Keratinocyte (primary cell): ENCODE measurements around the gene TSSK1B.

Experiments used
- CTCF ChIP-seq, 3 experiments: IDR thresholded peaks in 1 of 3; conservative IDR thresholded peaks in 1 of 3; optimal IDR thresholded peaks in 1 of 3; 2 replicates in 2 of 3; 3 replicates in 1 of 3; pipeline versions ENCODE3 to v1.5.1; 2011; ENCODE audit warnings: low read length in 3 of 3, mild to moderate bottlenecking in 3 of 3, moderate library complexity in 2 of 3, control low read depth in 1 of 3, inconsistent platforms in 1 of 3; ENCODE audit not compliant: insufficient read depth in 2 of 3; ENCODE audit errors: extremely low read depth in 1 of 3
- EZH2 ChIP-seq: IDR thresholded peaks from one replicate; pipeline ENCODE4 v1.6.1; 2012; ENCODE audit warnings: inconsistent platforms, mild to moderate bottlenecking, low read length, moderate library complexity

- TF ChIP-seq CTCF (optimal IDR thresholded peaks at IDR 0.05 in 1 of 3, IDR thresholded peaks at IDR 0.05 in 1 of 3, conservative IDR thresholded peaks at IDR 0.05 in 1 of 3; ENCODE audit: extremely low read depth in 1 of 3, insufficient read depth in 2 of 3, low read length in 3 of 3) (no peak), EZH2 (no peak)
Observed at GRCh38 chr5:113433071-113433470, 1.7 kb downstream of the TSSK1B start.
